ENCODE results near the gene EPHA5. TPM values are rescaled to one million over a fixed set of nuclear protein-coding genes. Genes with fewer than 3 reads are reported as not detected.

EPHA5 gene
- total RNA-seq, 1 experiment from 2014 or later, result not detected

DNA sequence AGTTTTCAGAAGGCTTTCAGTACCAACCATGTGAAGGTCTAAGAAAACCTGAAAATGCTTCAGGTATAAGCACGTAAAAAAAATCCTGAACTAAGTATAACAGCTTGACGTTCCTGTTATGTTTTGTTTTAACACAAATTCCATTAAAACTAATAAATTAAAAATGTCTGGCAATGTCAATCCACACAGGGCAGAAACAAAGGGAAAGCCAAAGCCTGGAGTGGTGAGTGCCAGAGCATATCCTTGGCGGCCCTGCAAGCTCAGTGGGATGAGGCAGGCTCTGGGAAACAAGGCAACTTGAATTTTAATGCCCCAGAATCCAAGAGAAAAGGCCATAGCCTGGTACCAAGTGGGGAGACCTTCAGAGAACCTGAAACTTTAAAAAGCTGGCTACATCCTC lies 78.2 kb downstream of the EPHA5 start:
- no peaks in the 10 kb centered on the region for H3K27me3 ChIP-seq (ENCODE audit: insufficient read depth, low read length)
- H2BK120ac ChIP-seq (ENCODE audit: low read depth, low read length, poor library complexity, severe bottlenecking), result no peak overlapping the region
- H2BK5ac ChIP-seq (ENCODE audit: insufficient read length, low read length), result no peak overlapping the region
- Mint-ChIP-seq H3K27ac (peak overlapping the region; percentile 55 to 92 (median 64); a peak in 5 of 7 replicates), H3K9me3 (no peaks in the 10 kb centered on the region), H3K36me3 (ENCODE audit: insufficient read depth in 1 of 3, low read depth in 3 of 3) (no peaks in the 10 kb centered on the region), H3K4me1 (peaks cover 42 to 44% of the 10 kb centered on the region in 2 experiments), H3K4me3 (no peak overlapping the region), H3K27me3 (ENCODE audit: low read depth) (no peaks in the 10 kb centered on the region)
- H3K23me2 ChIP-seq (ENCODE audit: insufficient read length, low read depth, low read length, poor library complexity, severe bottlenecking), result no peaks in the 10 kb centered on the region
- no peak overlapping the region for H3K14ac ChIP-seq (ENCODE audit: insufficient read depth, low read length)
- no peak overlapping the region for H3T11ph ChIP-seq (ENCODE audit: low read length)
- no peak overlapping the region for H4K8ac ChIP-seq (replicated peaks; ENCODE audit: insufficient read length, low read depth, low read length)
- no CpG with 5 or more reads among the region's 3 CpGs for WGBS (ENCODE audit: extremely low coverage, insufficient read length, low lambda C conversion rate)
- H3K4ac ChIP-seq (ENCODE audit: low read depth, low read length), result no peak overlapping the region
- no peak overlapping the region for H3K18ac ChIP-seq (ENCODE audit: insufficient read length, low read depth, low read length)
- H2BK15ac ChIP-seq (ENCODE audit: low read depth, low read length), result no peak overlapping the region
- no peak overlapping the region for H4K91ac ChIP-seq (ENCODE audit: insufficient read length, low read depth, low read length)
- H3K9me3 ChIP-seq (ENCODE audit: control insufficient read depth, low read depth, low read length), result no peaks in the 10 kb centered on the region
- no peak overlapping the region for H4K5ac ChIP-seq (ENCODE audit: insufficient read length, low read depth, low read length)
- H3K27ac ChIP-seq (ENCODE audit: insufficient read length, low read depth, low read length), result no peak overlapping the region
- H2AFZ ChIP-seq (ENCODE audit: low read length), result no peak overlapping the region
- no peak overlapping the region for H3K9ac ChIP-seq (ENCODE audit: extremely low read depth, insufficient read length, low read length)
- no peaks in the 10 kb centered on the region for H4K20me1 ChIP-seq (ENCODE audit: control insufficient read depth, insufficient read depth, insufficient read length)
- no peak overlapping the region for H2AK5ac ChIP-seq (ENCODE audit: insufficient read length, low read length)
- H3K56ac ChIP-seq (ENCODE audit: insufficient read length, low read depth, low read length), result no peak overlapping the region
- H3K79me2 ChIP-seq (ENCODE audit: insufficient read depth, low read length), result no peaks in the 10 kb centered on the region
- no peak overlapping the region for H2BK12ac ChIP-seq (ENCODE audit: insufficient read length, low read depth, low read length)
- peaks cover 2% of the 10 kb centered on the region; the same call in 1 of the 2 replicates for H3K4me1 ChIP-seq (ENCODE audit: insufficient read depth, low read length)
- H3K4me2 ChIP-seq (ENCODE audit: insufficient read depth, insufficient read length, low read length), result no peak overlapping the region
- H3K23ac ChIP-seq (ENCODE audit: insufficient read length, low read depth, low read length), result no peak overlapping the region
- peak; percentile 31 for DNase-seq
- TF ChIP-seq, protein P1, sequence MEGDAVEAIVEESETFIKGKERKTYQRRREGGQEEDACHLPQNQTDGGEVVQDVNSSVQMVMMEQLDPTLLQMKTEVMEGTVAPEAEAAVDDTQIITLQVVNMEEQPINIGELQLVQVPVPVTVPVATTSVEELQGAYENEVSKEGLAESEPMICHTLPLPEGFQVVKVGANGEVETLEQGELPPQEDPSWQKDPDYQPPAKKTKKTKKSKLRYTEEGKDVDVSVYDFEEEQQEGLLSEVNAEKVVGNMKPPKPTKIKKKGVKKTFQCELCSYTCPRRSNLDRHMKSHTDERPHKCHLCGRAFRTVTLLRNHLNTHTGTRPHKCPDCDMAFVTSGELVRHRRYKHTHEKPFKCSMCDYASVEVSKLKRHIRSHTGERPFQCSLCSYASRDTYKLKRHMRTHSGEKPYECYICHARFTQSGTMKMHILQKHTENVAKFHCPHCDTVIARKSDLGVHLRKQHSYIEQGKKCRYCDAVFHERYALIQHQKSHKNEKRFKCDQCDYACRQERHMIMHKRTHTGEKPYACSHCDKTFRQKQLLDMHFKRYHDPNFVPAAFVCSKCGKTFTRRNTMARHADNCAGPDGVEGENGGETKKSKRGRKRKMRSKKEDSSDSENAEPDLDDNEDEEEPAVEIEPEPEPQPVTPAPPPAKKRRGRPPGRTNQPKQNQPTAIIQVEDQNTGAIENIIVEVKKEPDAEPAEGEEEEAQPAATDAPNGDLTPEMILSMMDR (conservative IDR thresholded peaks at IDR 0.05), result no peak
- no peaks in the 10 kb centered on the region for H3K79me1 ChIP-seq (ENCODE audit: insufficient read depth, low read depth, low read length, poor library complexity, severe bottlenecking)
- H2BK20ac ChIP-seq (ENCODE audit: low read depth, low read length, poor library complexity, severe bottlenecking), result no peak overlapping the region
